Measurements from ENCODE around the gene CCDC57. TPM values are rescaled to one million over a fixed set of nuclear protein-coding genes. Genes with fewer than 3 reads are reported as not detected.

Gene CCDC57
- polyA plus RNA-seq, 3 donors from 2014 or later, result 27.7 to 65.8 (median 28.8) TPM

DNA sequence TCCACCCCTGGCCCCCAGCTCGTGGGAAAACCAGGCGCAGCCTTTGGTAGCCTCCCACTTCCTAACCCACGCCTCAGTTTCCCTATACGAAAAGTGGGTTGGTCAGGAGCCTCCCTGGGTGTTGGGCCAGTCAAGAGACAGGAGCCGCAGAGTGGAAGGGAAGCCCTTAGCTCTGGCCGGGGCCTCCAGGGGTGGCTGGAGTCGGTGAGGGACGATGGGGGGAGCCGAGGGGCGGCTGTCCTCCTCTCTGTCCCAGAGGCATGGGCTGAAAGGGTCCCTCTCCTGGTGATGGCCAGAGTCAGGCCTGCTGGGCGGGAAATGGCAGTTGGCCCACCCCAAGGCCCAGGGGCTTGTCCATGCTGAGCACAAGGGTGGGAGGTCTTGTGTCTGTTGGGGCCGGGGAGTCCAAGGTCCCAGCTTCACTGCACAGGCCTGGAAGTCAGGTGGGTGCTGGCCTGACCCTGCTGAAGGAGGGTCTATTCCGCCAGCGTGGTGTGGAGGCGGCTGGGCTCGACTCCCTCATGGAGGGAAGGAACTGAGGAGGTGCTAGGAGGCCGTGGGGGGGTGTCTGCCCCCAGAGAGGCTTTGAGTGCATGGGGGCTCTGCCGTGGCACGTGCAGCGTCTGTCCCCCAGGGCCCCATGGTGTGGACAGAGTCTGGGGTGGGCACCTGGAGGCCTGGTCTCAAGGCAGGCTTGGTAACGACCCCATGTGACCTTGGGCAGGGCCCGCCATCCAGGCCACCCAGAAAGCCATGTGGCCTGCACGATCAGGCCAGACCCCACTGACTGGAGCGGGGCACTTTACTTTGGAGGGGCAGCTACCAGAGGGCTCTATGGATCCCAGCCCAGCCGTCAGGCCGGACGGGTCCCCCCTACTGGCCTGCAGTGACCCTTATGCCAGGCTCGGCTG is 17.3 kb upstream of the CCDC57 start:
- Mint-ChIP-seq H3K4me3 (peak overlapping the region; percentile 85 to 90 (median 87)), H3K27ac (peak overlapping the region; percentile 83 to 93 (median 92)), H3K27me3 (ENCODE audit: low read depth in 3 of 3) (peaks cover 8 to 29% (median 16%) of the 10 kb centered on the region in 3 donors), H3K36me3 (no peaks in the 10 kb centered on the region), H3K9me3 (no peaks in the 10 kb centered on the region), H3K4me1 (peaks cover 10 to 16% of the 10 kb centered on the region in 2 donors)
- no peak for DNase-seq

DNA sequence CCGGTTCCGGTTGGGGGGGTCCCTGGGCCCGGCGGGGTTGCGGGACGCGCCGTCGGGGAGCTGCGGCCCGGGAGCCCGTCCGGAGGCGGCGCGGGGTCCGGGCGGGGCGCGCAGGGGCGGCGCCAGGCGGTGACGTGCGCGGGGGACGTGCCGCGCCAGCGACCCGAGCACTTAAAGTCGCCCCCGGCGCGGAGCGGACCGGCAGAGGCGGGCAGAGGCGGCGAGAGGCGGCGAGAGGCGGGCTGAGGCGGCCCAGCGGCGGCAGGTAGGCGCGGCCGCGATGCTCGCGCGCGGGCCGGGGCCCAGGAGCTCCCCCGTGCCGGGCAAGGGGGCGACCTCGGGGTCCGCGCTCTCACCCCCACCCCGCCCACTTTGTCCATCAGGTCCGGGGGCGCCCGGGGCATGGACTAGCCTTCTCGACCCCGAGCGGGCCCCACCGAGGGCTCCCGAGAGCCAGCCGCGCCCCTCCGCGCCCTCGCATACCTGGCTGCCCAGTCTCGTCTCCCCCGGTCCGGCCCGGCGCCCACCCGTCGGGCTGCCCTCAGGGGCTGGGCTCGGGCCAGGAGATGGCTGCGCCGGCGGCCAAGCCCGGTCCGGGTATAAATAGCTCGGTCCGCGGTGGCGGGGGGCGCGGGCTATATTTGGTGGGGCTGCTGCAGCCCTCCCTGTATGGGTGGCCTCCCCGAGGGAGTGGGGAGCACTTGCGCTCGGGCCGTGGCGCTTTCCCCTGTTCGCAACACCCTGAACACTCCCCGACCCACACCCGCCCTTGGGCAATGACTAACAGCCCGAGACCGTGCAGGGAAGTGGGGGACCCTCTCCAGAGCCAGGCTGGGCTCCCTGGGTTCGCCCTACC is 16.4 kb upstream of the CCDC57 start, which contains the start of gene SLC16A3:
SLC16A3 (plus strand) TSS at position 201 of the 856 bp plus-strand sequence. CDS start 6,967 bp downstream, outside the sequence.
- Mint-ChIP-seq H3K27ac (peak within 1 kb of the TSS; percentile 83 to 95 (median 92)), H3K4me3 (peak within 1 kb of the TSS; percentile 85 to 90 (median 87)), H3K36me3 (no peaks in the 10 kb centered on the region), H3K27me3 (ENCODE audit: low read depth in 3 of 3) (peaks cover 8 to 22% (median 9%) of the 10 kb centered on the region in 3 donors), H3K9me3 (no peaks in the 10 kb centered on the region), H3K4me1 (peaks cover 10 to 16% of the 10 kb centered on the region in 2 donors)
- peak; percentile 80 to 82 (median 80) for DNase-seq

DNA sequence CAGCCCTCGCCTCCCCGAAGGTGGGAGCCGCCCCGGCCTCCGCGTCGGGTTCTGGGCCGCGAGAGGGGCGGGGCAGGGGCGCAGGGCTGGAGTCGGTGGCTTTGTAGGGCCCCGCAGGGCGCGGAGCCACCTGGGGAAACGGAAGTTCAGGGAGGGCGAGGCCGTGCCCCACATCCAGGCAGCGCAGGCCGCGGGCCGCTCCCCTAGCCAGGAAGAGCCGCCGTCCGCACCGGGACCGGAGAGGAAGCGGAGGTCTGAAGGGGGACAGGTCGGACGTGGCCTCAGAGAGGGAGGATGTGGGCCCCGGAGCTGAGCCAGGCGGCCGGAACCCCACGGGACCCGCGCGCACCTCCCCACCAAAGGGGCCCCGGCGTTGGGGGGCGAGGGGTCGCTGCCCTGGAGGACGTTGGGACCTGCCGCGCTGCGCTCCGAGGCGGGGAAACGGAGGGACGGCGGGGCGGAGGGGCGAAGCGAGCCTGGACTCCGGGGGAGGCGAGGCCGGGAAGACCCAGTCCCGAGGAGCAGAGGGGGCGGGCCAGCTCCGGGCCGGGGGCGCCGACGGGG is 15.7 kb upstream of the CCDC57 start:
- H3K27ac Mint-ChIP-seq, result peak overlapping the region; percentile 77 to 95 (median 84)
- H3K27me3 Mint-ChIP-seq (ENCODE audit: low read depth in 3 of 3), result peaks cover 8 to 16% (median 9%) of the 10 kb centered on the region in 3 donors
- peak; percentile 71 to 76 (median 72) for DNase-seq
- H3K4me3 Mint-ChIP-seq, result peak overlapping the region; percentile 71 to 84 (median 78)
- no peaks in the 10 kb centered on the region for H3K9me3 Mint-ChIP-seq
- peaks cover 7 to 16% of the 10 kb centered on the region in 2 donors for H3K4me1 Mint-ChIP-seq
- no peaks in the 10 kb centered on the region for H3K36me3 Mint-ChIP-seq

DNA sequence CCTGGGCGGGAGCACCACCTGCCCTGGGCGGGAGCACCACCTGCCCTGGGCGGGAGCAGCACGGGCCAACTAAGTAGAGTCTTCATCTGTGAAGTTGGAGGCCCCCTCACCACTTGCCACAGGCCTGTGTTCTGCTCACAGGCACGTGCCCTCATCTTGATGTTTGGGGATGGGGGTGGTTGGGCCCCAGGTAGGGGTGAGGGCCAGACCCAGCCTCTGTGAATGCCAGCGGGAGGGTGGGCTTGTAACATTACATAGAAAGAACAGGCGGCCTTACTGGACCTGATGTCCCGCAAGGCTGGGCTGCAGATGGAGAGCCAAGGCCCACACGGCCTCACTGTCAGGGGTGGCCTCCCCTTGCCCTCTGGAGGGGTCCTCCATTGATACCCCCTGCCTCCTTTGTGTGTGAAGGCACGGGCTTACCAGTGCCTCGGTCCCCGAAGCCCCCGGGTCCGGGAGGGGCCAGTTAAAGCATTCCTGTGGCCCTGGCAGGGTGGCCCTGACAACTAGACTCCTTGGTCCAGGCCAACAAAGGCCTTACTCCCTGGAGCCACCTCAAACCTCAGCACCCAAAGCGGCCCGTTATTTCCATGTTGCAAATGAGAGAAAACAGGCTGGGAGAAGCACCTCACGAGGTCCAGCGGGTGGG is 15.1 kb upstream of the CCDC57 start:
- peaks cover 6 to 13% (median 8%) of the 10 kb centered on the region in 3 donors for H3K27me3 Mint-ChIP-seq (ENCODE audit: low read depth in 3 of 3)
- peaks cover 6 to 11% of the 10 kb centered on the region in 2 donors for H3K4me1 Mint-ChIP-seq
- no peaks in the 10 kb centered on the region for H3K9me3 Mint-ChIP-seq
- DNase-seq, result no peak
- peak overlapping the region; percentile 71 to 84 (median 78) for H3K4me3 Mint-ChIP-seq
- H3K36me3 Mint-ChIP-seq, result no peaks in the 10 kb centered on the region
- H3K27ac Mint-ChIP-seq, result peak overlapping the region; percentile 77 to 95 (median 84)

DNA sequence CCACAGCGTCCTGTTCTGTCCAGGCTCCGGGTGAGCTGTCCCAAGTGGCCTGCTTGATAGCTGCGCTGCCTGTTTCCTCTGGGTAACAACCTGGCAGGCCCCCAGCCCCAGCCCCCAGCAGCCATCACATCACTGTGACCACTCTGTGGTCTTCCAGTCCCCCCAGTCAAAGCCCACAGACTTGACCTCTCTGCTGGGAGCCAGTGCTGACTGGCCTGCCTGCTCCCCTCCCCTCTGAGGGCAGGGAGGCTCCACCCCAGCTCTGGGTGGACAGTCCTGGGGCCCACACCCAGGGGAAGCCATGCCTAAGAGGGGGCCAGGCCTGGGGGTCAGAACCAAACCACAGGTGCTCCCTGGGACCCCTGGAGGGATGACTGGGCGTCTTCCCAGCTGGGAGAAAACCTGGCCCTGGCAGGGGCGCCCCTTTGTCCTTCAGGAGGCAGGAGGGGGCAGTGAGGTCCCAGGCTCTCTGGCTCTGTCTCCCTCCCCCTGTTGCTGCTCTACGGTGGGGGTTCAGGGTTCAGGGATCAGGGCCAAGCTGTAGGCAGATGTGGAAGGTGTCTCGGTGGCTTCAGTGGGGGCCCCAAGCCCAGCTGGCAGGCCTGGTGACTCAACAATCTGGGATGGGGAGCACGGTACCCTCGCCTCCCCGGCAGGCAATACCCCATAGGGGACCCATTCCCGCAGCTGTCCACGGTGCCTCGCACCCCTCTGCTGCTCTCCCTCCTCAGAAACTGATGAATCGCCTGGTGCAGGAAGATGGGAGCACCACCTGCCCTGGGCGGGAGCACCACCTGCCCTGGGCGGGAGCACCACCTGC is 14.4 kb upstream of the CCDC57 start:
- DNase-seq, result no peak
- Mint-ChIP-seq H3K9me3 (no peaks in the 10 kb centered on the region), H3K27ac (peak overlapping the region in 5 of 6 donors; percentile 48 to 77 (median 60)), H3K36me3 (no peaks in the 10 kb centered on the region), H3K4me3 (peak overlapping the region in 1 of 5 donors; percentile 44), H3K27me3 (ENCODE audit: low read depth in 3 of 3) (peaks cover 5 to 10% (median 6%) of the 10 kb centered on the region in 3 donors), H3K4me1 (peaks cover 6 to 10% of the 10 kb centered on the region in 2 donors)

DNA sequence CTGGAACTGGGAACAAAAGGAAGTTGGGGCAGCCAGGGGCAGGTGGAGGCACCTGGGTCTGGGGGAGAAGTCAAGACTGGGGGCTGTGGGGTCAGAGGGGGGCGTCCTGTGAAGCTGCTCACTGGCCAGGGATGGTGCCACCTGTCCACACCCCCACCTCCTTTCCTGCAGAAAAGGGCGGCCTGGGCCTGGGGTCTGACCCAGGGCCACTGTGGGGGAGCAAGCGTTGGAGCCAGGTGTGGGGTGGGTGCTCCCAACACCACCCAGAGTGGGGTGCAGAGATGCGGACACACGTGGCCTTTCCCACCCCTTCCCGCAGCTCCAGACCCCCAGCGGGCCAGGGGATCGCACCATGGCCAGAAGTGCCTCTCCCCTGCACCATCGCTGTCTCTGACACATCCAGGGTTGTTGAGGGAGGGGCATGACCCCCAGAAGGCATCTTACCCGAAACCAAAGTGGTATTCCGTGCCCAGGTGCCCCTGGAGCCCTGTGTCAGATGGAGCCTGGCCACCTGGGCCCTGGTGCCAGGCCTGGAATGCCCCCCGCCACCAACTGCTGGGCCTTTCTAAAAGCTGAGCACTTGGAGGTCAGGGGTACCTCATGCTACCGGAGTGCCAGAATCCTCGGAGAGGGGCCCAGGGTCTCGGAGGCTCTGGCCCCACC is 13.6 kb upstream of the CCDC57 start:
- Mint-ChIP-seq H3K4me3 (no peak overlapping the region), H3K4me1 (peaks cover 6 to 13% of the 10 kb centered on the region in 2 donors), H3K36me3 (no peaks in the 10 kb centered on the region), H3K27ac (no peak overlapping the region), H3K9me3 (no peaks in the 10 kb centered on the region), H3K27me3 (ENCODE audit: low read depth in 3 of 3) (peaks cover 5 to 10% (median 6%) of the 10 kb centered on the region in 3 donors)
- no peak for DNase-seq

DNA sequence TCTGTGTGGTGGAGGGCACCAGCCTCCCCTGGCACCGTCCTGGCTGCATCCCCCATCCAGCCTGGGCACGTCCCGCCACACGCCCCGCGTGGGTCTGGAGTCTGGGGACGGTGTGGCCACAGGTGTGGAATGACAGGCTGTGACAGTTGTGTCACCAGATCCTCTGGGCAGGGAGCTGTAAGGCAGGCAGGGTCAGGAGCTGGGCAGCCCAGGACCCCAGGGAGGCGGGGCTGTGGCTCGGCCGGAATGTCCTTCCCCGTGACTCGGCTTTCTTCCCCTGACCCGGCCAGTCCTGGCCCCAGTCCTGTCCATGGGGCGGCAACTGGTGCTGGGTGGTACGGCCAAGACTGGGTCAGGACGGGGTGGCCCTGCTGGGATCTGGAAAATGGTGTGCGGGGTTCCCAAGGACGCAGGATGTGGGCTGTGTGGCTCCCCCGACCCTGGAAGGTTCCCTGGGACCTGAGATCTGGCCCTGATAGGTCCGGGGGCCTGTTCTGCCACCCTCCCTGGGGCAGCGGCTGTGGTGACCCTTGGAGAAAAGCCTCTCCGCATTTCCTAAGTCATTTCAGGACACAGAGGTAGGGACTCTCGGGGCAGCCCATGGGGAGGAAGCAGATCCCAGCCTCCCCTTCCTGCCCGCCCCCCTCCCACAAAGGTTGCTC is 12.9 kb upstream of the CCDC57 start:
- H3K27me3 Mint-ChIP-seq (ENCODE audit: low read depth in 3 of 3), result peaks cover 6 to 10% (median 8%) of the 10 kb centered on the region in 3 donors
- H3K27ac Mint-ChIP-seq, result no peak overlapping the region
- no peak for DNase-seq
- H3K36me3 Mint-ChIP-seq, result no peaks in the 10 kb centered on the region
- H3K4me1 Mint-ChIP-seq, result peaks cover 6 to 15% of the 10 kb centered on the region in 2 donors
- H3K9me3 Mint-ChIP-seq, result no peaks in the 10 kb centered on the region
- H3K4me3 Mint-ChIP-seq, result no peak overlapping the region

DNA sequence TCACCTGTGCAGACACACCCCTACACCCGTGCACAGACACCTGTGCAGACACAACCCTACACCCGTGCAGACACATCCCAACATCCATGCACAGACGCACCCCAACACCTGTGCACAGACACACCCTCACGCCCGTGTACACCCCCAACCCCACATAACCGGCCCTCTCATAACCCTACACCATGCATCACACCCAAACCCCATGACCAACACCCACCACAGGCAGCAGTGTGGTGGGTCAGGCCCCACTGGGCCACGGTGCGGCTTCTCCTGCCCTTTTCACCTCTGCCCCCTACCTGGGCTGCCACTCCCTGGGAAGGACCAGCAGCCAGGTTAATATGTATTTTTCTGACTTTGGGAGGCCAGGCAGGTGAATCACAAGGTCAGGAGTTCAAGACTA is 12.0 kb upstream of the CCDC57 start:
- Mint-ChIP-seq H3K9me3 (no peaks in the 10 kb centered on the region), H3K4me3 (no peak overlapping the region), H3K27me3 (ENCODE audit: low read depth in 3 of 3) (peaks cover 2 to 7% (median 3%) of the 10 kb centered on the region in 3 donors), H3K36me3 (no peaks in the 10 kb centered on the region), H3K4me1 (peaks cover 0 to 10% of the 10 kb centered on the region in 2 donors), H3K27ac (no peak overlapping the region)
- DNase-seq, result no peak

DNA sequence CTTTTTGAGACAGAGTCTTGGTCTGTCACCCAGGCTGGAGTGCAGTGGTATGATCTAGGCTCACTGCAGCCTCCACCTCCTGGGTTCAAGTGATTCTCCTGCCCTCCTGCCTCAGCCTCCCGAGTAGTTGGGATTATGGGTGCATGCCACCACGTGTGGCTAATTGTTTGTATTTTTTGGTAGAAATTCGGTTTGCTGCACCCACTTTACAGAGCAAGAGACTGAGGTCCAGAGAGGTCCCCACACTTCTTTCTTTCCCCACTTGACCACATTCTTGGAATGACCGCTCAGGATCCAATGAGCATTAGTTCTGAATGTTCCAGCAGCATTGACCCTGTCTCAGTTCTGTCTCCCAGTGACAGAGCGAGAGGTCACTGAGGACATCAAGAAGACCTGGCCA is 10.9 kb upstream of the CCDC57 start:
- Mint-ChIP-seq H3K36me3 (no peaks in the 10 kb centered on the region), H3K4me3 (no peak overlapping the region), H3K27me3 (ENCODE audit: low read depth in 3 of 3) (peaks cover 2 to 3% (median 3%) of the 10 kb centered on the region in 3 donors), H3K4me1 (peaks cover 0 to 15% of the 10 kb centered on the region in 2 donors), H3K9me3 (no peaks in the 10 kb centered on the region), H3K27ac (peak overlapping the region in 1 of 6 donors; percentile 50)
- DNase-seq, result no peak

DNA sequence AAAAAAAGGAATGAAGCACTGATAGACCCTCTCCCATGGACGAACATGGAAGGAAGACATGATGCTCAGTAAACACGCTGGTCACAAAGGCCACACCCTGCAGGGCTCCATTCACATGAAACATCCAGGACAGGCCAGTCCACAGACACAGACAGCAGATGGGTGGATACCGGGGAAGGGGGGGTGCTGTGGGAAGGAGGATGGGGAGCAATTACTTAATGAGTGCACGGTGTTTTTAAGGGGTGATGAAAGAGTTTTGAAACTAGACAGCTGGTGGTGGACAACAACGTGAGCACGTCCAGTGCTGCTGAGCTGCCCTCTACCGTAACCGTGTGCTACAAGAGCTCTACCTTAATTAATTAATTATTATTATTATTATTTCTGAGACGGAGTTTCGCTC is 10.2 kb upstream of the CCDC57 start:
- Mint-ChIP-seq H3K4me3 (no peak overlapping the region), H3K36me3 (no peaks in the 10 kb centered on the region), H3K9me3 (no peaks in the 10 kb centered on the region), H3K27me3 (ENCODE audit: low read depth in 3 of 3) (peaks cover 0 to 3% (median 2%) of the 10 kb centered on the region in 3 donors), H3K4me1 (peaks cover 0 to 20% of the 10 kb centered on the region in 2 donors), H3K27ac (no peak overlapping the region)
- DNase-seq, result no peak

DNA sequence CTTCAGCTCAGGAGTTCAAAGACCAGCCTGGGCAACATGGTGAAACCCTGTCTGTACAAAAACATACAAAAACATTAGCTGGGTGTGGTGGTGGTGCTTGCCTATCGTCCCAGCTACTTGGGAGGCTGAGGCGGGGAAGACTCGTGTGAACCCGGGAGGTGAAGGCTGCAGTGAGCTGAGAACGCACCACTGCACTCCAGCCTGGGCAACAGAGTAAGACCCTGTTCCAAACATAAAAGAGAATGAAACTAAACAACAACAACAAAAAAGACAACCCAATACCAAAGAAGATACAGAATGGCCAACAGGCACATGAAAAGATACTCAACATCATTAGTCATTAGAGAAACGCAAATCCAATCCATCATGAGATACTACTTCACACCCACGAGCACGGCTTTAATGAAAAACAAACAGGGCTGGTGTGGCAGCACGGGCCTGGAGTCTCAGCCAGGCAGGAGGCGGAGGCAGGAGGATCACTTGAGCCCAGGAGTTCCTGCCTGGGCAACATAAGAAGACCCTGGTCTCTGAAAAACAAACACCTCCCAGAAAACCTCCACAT is 8.8 kb upstream of the CCDC57 start:
- DNase-seq, result no peak
- H3K4me1 Mint-ChIP-seq, result peaks cover 13 to 29% of the 10 kb centered on the region in 2 donors
- H3K27ac Mint-ChIP-seq, result peak overlapping the region in 3 of 6 donors; percentile 13 to 49 (median 28)
- no peaks in the 10 kb centered on the region for H3K9me3 Mint-ChIP-seq
- H3K36me3 Mint-ChIP-seq, result no peaks in the 10 kb centered on the region
- H3K27me3 Mint-ChIP-seq (ENCODE audit: low read depth in 3 of 3), result peaks cover 3 to 7% (median 5%) of the 10 kb centered on the region in 3 donors
- H3K4me3 Mint-ChIP-seq, result no peak overlapping the region

Measured in immature natural killer cell (primary cell).